HCT116 (cell line): Measurements from ENCODE around the gene GRK1.

Experiments
- CTCF ChIP-seq, 3 experiments: fragments of 200-600 bp in 1 of 3; sonication (generic) in 1 of 3; IDR thresholded peaks in 2 of 3; conservative IDR thresholded peaks in 1 of 3; 2 replicates each; pipeline ENCODE4 v1.5.1; 2012 to 2017; ENCODE audit warnings: low read depth in 2 of 3, low read length in 2 of 3, antibody characterized with exemption in 1 of 3, borderline replicate concordance in 1 of 3, control low read depth in 1 of 3, mild to moderate bottlenecking in 1 of 3, mixed read lengths in 1 of 3, mixed run types in 1 of 3, moderate library complexity in 1 of 3; ENCODE audit not compliant: insufficient read depth in 1 of 3
- EGR1 ChIP-seq: IDR thresholded peaks from 2 replicates; pipeline ENCODE4 v1.6.1; 2012; ENCODE audit warnings: low read depth
- ELF1 ChIP-seq: IDR thresholded peaks from 2 replicates; pipeline ENCODE4 v1.6.1; 2012; ENCODE audit warnings: low read depth, borderline replicate concordance
- EZH2 ChIP-seq: fragments of 200-600 bp; sonication (generic); IDR thresholded peaks from 2 replicates; pipeline ENCODE4 v1.6.1; 2017; ENCODE audit warnings: antibody characterized with exemption, mixed run types
- JUND ChIP-seq: IDR thresholded peaks from 2 replicates; pipeline ENCODE4 v1.6.1; 2012
- POLR2A ChIP-seq: IDR thresholded peaks from 2 replicates; pipeline ENCODE4 v1.7.0; 2011; ENCODE audit warnings: borderline replicate concordance; ENCODE audit not compliant: insufficient read depth, insufficient read length; ENCODE audit errors: extremely low read depth
- POLR2AphosphoS5 ChIP-seq: IDR thresholded peaks from 2 replicates; pipeline ENCODE4 v1.6.1; 2011; ENCODE audit warnings: mild to moderate bottlenecking, low read depth, low read length, moderate library complexity
- RAD21 ChIP-seq: IDR thresholded peaks from 2 replicates; pipeline ENCODE4 v1.6.1; 2012; ENCODE audit warnings: low read depth, mild to moderate bottlenecking
- REST ChIP-seq: IDR thresholded peaks from 2 replicates; pipeline ENCODE4 v1.6.1; 2012; ENCODE audit warnings: low read depth
- SP1 ChIP-seq: IDR thresholded peaks from 2 replicates; pipeline ENCODE4 v1.6.1; 2012; ENCODE audit warnings: low read depth
- YY1 ChIP-seq: IDR thresholded peaks from 2 replicates; pipeline ENCODE4 v1.6.1; 2011; ENCODE audit warnings: low read length, low read depth, moderate library complexity, mild to moderate bottlenecking; ENCODE audit not compliant: insufficient replicate concordance; ENCODE audit errors: extremely low read depth
- ZBTB33 ChIP-seq: IDR thresholded peaks from 2 replicates; pipeline ENCODE4 v1.6.1; 2011; ENCODE audit warnings: mild to moderate bottlenecking, low read length, moderate library complexity; ENCODE audit not compliant: insufficient replicate concordance; ENCODE audit errors: extremely low read depth
- ZNF274 ChIP-seq: fragments of 200-500 bp; sonication (Bioruptor generic); IDR thresholded peaks from 2 replicates; pipeline ENCODE4 v1.6.1; 2014; ENCODE audit warnings: mild to moderate bottlenecking, low read depth, low read length, inconsistent platforms

GRCh38 chr13:113740286-113740556 lies 73.2 kb downstream of the GRK1 start:
- TF ChIP-seq CTCF (IDR thresholded peaks at IDR 0.05 in 2 of 3, conservative IDR thresholded peaks at IDR 0.05 in 1 of 3; ENCODE audit: borderline replicate concordance in 1 of 3, insufficient read depth in 1 of 3, low read depth in 2 of 3, low read length in 2 of 3) (no peak), JUND (no peak), POLR2A (no peak), ELF1 (no peak), POLR2AphosphoS5 (no peak), REST (no peak), EZH2 (no peak), EGR1 (no peak), RAD21 (no peak), YY1 (no peak), ZBTB33 (no peak), ZNF274 (no peak), SP1 (no peak)
